Endothelial cell of umbilical vein (primary cell): ENCODE data around the gene NLN.

Source experiments
- CTCF ChIP-seq, 2 donors: IDR thresholded peaks; 1 replicate in 1 of 2; 2 replicates in 1 of 2; pipeline ENCODE4 v1.5.1; 2011; ENCODE audit warnings: low read length in 2 of 2, mild to moderate bottlenecking in 2 of 2, moderate library complexity in 2 of 2, control low read depth in 1 of 2, inconsistent platforms in 1 of 2, low read depth in 1 of 2; ENCODE audit not compliant: insufficient read depth in 1 of 2; ENCODE audit errors: extremely low read depth in 1 of 2
- FOS ChIP-seq: IDR thresholded peaks from 2 replicates; pipeline ENCODE4 v1.6.1; 2011; ENCODE audit warnings: mild to moderate bottlenecking, low read length, moderate library complexity, borderline replicate concordance; ENCODE audit not compliant: insufficient read depth
- JUN ChIP-seq: IDR thresholded peaks from 2 replicates; pipeline ENCODE4 v1.6.1; 2011; ENCODE audit warnings: borderline replicate concordance, low read depth; ENCODE audit not compliant: insufficient read length, insufficient read depth
- MAX ChIP-seq: IDR thresholded peaks from 2 replicates; pipeline ENCODE4 v1.6.1; 2011; ENCODE audit not compliant: insufficient read depth, insufficient read length
- POLR2A ChIP-seq: IDR thresholded peaks from 2 replicates; pipeline ENCODE4 v1.6.1; 2012; ENCODE audit warnings: low read depth, mild to moderate bottlenecking, control low read depth, low read length
- POLR2AphosphoS5 ChIP-seq: IDR thresholded peaks from 2 replicates; pipeline ENCODE4 v1.6.1; 2012; ENCODE audit warnings: low read depth, mild to moderate bottlenecking, control low read depth, low read length, moderate library complexity; ENCODE audit not compliant: insufficient read depth

- TF ChIP-seq POLR2AphosphoS5 (no peak), CTCF (IDR thresholded peaks at IDR 0.05; ENCODE audit: extremely low read depth in 1 of 2, insufficient read depth in 1 of 2, low read depth in 1 of 2, low read length in 2 of 2) (no peak), POLR2A (no peak), JUN (no peak), MAX (no peak), FOS (no peak)
These were observed 97.9 kb downstream of the NLN start for GRCh38 chr5:65819905-65820240.
